Measurements from ENCODE around the gene PSMB3.

Gene PSMB3

DNA sequence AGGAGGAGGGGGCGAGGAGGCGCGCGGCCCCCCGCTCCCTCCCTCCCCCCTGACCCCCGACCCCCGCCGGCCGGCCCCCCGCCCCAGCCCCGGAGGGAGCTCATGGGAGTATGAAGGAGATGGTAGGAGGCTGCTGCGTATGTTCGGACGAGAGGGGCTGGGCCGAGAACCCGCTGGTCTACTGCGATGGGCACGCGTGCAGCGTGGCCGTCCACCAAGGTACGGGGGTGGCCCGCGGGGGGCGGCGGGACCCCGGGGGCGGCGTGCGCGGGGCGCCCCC is 47.1 kb upstream of the PSMB3 start:
- TF ChIP-seq SIN3A (IDR thresholded peaks at IDR 0.05; ENCODE audit: borderline replicate concordance, insufficient read depth, low read length): no peak
- TF ChIP-seq POLR2AphosphoS5 (IDR thresholded peaks at IDR 0.05; ENCODE audit: low read depth, low read length): no peak
- TF ChIP-seq, protein P1, sequence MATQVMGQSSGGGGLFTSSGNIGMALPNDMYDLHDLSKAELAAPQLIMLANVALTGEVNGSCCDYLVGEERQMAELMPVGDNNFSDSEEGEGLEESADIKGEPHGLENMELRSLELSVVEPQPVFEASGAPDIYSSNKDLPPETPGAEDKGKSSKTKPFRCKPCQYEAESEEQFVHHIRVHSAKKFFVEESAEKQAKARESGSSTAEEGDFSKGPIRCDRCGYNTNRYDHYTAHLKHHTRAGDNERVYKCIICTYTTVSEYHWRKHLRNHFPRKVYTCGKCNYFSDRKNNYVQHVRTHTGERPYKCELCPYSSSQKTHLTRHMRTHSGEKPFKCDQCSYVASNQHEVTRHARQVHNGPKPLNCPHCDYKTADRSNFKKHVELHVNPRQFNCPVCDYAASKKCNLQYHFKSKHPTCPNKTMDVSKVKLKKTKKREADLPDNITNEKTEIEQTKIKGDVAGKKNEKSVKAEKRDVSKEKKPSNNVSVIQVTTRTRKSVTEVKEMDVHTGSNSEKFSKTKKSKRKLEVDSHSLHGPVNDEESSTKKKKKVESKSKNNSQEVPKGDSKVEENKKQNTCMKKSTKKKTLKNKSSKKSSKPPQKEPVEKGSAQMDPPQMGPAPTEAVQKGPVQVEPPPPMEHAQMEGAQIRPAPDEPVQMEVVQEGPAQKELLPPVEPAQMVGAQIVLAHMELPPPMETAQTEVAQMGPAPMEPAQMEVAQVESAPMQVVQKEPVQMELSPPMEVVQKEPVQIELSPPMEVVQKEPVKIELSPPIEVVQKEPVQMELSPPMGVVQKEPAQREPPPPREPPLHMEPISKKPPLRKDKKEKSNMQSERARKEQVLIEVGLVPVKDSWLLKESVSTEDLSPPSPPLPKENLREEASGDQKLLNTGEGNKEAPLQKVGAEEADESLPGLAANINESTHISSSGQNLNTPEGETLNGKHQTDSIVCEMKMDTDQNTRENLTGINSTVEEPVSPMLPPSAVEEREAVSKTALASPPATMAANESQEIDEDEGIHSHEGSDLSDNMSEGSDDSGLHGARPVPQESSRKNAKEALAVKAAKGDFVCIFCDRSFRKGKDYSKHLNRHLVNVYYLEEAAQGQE (IDR thresholded peaks at IDR 0.05; ENCODE audit: insufficient read depth in 1 of 2, low read depth in 2 of 2, low read length in 2 of 2): no peak
- TF ChIP-seq FOXP2 (optimal IDR thresholded peaks at IDR 0.05; ENCODE audit: borderline replicate concordance, extremely low read depth, extremely low read length, insufficient read depth): no peak
- no peak for TF ChIP-seq TAF1 (IDR thresholded peaks at IDR 0.05; ENCODE audit: borderline replicate concordance, insufficient read depth, low read length)

DNA sequence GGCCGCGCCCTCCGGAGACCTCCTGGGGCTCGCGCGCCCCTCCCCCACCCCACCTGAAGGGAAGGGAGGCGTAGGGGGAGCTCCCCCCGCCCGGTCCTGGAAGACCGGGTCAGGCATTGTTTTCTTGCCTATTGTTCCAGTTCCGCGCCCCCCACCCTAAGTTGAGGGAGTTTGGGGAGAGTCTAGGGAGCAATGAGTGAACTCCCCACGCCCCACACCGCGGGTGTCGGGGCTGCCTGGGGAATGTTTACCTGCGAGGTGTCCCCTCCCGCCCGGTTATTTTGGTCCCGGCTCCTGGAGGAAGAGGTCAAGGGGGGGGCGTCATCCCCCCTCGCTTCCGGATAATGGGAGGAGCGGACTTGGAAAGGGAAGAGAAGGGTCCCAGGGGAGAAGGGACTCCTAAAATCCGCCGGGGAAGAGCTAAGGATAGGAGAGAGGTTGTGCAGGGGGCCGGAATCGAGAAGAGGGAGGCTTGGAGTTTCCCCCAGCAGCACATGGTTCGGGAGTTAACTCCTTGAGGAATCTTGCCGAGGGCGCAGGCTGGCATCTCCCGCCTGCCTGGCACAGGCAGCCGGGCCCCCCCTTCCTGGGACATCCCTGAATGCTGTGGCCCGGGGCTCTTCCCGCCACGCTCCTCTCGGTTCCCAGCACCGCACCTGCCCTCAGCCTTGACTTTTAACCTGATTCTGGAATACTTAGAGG is 46.6 kb upstream of the PSMB3 start:
- TF ChIP-seq FOXP2 (optimal IDR thresholded peaks at IDR 0.05; ENCODE audit: borderline replicate concordance, extremely low read depth, extremely low read length, insufficient read depth): no peak
- no peak for TF ChIP-seq TAF1 (IDR thresholded peaks at IDR 0.05; ENCODE audit: borderline replicate concordance, insufficient read depth, low read length)
- no peak for TF ChIP-seq SIN3A (IDR thresholded peaks at IDR 0.05; ENCODE audit: borderline replicate concordance, insufficient read depth, low read length)
- TF ChIP-seq, protein P1 (IDR thresholded peaks at IDR 0.05; ENCODE audit: insufficient read depth in 1 of 2, low read depth in 2 of 2, low read length in 2 of 2): no peak
- TF ChIP-seq POLR2AphosphoS5 (IDR thresholded peaks at IDR 0.05; ENCODE audit: low read depth, low read length): no peak

DNA sequence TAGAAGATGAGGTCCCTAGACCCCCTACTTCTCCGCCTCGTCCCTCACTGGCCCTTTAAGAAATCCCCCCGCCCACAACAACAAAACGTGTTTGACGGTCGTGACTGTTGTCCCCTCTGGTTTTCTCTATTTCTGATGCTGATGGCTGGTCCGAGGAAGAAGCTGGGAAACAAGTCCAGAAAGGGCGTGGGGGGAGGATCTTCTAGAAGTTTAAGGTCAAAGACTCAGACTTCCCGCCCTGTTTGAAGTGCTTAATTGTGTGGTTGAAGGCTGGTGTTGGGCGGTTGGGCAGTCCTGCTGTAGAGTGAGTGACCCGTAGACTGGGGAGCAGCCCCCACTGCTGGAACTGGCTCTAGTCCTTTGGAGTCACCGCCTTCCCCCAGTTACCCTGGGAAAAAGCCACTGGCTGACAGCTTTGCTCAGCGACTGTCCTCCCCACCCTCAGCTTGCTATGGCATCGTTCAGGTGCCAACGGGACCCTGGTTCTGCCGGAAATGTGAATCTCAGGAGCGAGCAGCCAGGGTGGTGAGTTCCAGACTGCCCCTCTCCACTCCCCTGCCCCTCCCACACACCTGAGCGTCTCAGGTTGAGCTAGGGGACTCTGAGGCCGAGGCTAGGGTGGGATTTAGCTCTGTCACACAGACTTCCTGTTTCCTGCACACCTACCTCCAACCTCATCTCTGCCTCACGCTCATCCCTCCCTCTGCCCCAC is 45.9 kb upstream of the PSMB3 start:
- no peak for TF ChIP-seq POLR2AphosphoS5 (IDR thresholded peaks at IDR 0.05; ENCODE audit: low read depth, low read length)
- TF ChIP-seq SIN3A (IDR thresholded peaks at IDR 0.05; ENCODE audit: borderline replicate concordance, insufficient read depth, low read length): no peak
- TF ChIP-seq, protein P1 (IDR thresholded peaks at IDR 0.05; ENCODE audit: insufficient read depth in 1 of 2, low read depth in 2 of 2, low read length in 2 of 2): no peak
- TF ChIP-seq FOXP2 (optimal IDR thresholded peaks at IDR 0.05; ENCODE audit: borderline replicate concordance, extremely low read depth, extremely low read length, insufficient read depth): no peak
- TF ChIP-seq TAF1 (IDR thresholded peaks at IDR 0.05; ENCODE audit: borderline replicate concordance, insufficient read depth, low read length): no peak

DNA sequence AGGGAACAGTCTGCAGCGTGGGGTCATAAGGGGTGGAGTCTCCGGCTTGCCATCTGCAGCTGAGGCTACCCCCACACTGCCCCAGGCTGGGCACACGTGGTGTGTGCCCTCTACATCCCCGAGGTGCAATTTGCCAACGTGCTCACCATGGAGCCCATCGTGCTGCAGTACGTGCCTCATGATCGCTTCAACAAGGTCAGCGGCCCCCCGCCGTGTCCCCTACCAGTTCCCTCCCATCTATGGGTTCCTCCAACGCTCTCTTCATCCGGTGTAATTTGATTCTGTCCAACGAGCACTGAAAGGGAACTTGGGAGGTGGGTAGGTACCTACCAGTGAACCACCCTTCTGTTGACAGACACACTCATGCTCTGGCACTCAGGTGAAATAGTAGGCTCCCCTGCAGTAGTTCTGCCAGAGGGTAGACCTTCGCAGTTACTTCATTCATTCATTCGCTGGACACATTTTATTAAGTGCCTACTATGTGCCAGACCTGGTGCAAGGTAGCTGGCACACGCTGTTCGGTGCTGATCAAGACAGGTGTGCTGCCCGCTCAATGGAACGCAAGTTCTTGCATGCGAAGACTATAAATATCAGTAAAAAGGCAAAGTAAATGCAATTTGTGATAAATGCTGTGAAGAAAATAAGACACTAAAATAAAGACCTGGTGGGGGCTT is 44.7 kb upstream of the PSMB3 start:
- TF ChIP-seq, protein P1 (IDR thresholded peaks at IDR 0.05; ENCODE audit: insufficient read depth in 1 of 2, low read depth in 2 of 2, low read length in 2 of 2): no peak
- no peak for TF ChIP-seq SIN3A (IDR thresholded peaks at IDR 0.05; ENCODE audit: borderline replicate concordance, insufficient read depth, low read length)
- no peak for TF ChIP-seq TAF1 (IDR thresholded peaks at IDR 0.05; ENCODE audit: borderline replicate concordance, insufficient read depth, low read length)
- TF ChIP-seq POLR2AphosphoS5 (IDR thresholded peaks at IDR 0.05; ENCODE audit: low read depth, low read length): no peak

All from PFSK-1 (cell line).